ENCODE data around the gene EML4.
"Not testable (repeated sequence)": the region's sequence is repeated elsewhere in the genome, so short reads cannot be mapped to it uniquely, and the experiment has no call there.

GRCh38 chr2:42134401-42134932 lies 34.7 kb upstream of the EML4 start:
- TF ChIP-seq, protein P1, sequence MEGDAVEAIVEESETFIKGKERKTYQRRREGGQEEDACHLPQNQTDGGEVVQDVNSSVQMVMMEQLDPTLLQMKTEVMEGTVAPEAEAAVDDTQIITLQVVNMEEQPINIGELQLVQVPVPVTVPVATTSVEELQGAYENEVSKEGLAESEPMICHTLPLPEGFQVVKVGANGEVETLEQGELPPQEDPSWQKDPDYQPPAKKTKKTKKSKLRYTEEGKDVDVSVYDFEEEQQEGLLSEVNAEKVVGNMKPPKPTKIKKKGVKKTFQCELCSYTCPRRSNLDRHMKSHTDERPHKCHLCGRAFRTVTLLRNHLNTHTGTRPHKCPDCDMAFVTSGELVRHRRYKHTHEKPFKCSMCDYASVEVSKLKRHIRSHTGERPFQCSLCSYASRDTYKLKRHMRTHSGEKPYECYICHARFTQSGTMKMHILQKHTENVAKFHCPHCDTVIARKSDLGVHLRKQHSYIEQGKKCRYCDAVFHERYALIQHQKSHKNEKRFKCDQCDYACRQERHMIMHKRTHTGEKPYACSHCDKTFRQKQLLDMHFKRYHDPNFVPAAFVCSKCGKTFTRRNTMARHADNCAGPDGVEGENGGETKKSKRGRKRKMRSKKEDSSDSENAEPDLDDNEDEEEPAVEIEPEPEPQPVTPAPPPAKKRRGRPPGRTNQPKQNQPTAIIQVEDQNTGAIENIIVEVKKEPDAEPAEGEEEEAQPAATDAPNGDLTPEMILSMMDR (IDR thresholded peaks at IDR 0.05; ENCODE audit: insufficient read depth, low read length) = not testable (repeated sequence)
- not testable (repeated sequence) for TF ChIP-seq POLR2AphosphoS5 (IDR thresholded peaks at IDR 0.05; ENCODE audit: low read depth); REST (IDR thresholded peaks at IDR 0.05; ENCODE audit: insufficient replicate concordance, low read depth); GABPA (IDR thresholded peaks at IDR 0.05; ENCODE audit: low read depth); SPI1 (IDR thresholded peaks at IDR 0.05; ENCODE audit: borderline replicate concordance, low read depth)
